ENCODE results near the gene SLC16A6.
"Not testable (repeated sequence)": the region's sequence is repeated elsewhere in the genome, so short reads cannot be mapped to it uniquely, and the experiment has no call there.

The SLC16A6 gene

GRCh38 chr17:68239632-68240366 is 51.1 kb downstream of the SLC16A6 start:
- TF ChIP-seq POLR2AphosphoS5 (IDR thresholded peaks at IDR 0.05; ENCODE audit: low read depth, low read length) = no peak
- TF ChIP-seq POU2F2 (IDR thresholded peaks at IDR 0.05; ENCODE audit: low read depth, low read length) = no peak
- TF ChIP-seq PAX5 (IDR thresholded peaks at IDR 0.05; ENCODE audit: insufficient read depth, low read length, severe bottlenecking) = no peak
- TF ChIP-seq TAF1 (IDR thresholded peaks at IDR 0.05; ENCODE audit: low read depth, low read length) = no peak
- DNase-seq (ENCODE audit: insufficient read length, low spot score) (no peak), FAIRE-seq (no peak)

DNA sequence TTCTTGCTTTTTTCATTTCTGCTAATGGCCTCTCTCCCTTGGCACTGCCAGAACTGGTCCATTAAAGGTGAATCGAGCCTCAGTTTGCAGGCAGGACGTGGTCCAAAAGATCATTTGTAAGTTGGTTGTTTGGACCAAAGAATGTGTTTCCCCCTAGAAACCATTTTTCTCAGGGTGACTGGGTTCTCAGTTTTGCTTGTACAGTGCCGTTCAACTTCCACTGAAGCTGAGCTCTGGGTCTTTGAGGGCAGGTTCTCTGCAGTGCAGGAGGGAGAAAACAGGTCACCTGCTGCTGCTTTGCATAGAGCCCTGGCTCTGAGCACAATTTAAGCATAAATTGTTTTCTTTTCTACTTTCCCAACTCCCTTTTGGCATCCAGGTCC is 52.1 kb downstream of the SLC16A6 start:
- DNase-seq (ENCODE audit: insufficient read length, low spot score) (no peak), FAIRE-seq (peak; percentile 43)
- TF ChIP-seq POLR2AphosphoS5 (IDR thresholded peaks at IDR 0.05; ENCODE audit: low read depth, low read length) = no peak
- TF ChIP-seq SPI1 (IDR thresholded peaks at IDR 0.05; ENCODE audit: low read depth, low read length) = no peak
- TF ChIP-seq POU2F2 (IDR thresholded peaks at IDR 0.05; ENCODE audit: low read depth, low read length) = no peak
- TF ChIP-seq PAX5 (IDR thresholded peaks at IDR 0.05; ENCODE audit: insufficient read depth, low read length, severe bottlenecking) = no peak
- no peak for TF ChIP-seq POLR2A (IDR thresholded peaks at IDR 0.05; ENCODE audit: low read depth, low read length)
- no peak for TF ChIP-seq TAF1 (IDR thresholded peaks at IDR 0.05; ENCODE audit: low read depth, low read length)

GRCh38 chr17:68238164-68238870 is 52.6 kb downstream of the SLC16A6 start:
- DNase-seq (ENCODE audit: insufficient read length, low spot score) (no peak), FAIRE-seq (no peak)
- TF ChIP-seq TAF1 (IDR thresholded peaks at IDR 0.05; ENCODE audit: low read depth, low read length) = no peak
- no peak for TF ChIP-seq SPI1 (IDR thresholded peaks at IDR 0.05; ENCODE audit: low read depth, low read length)
- no peak for TF ChIP-seq POU2F2 (IDR thresholded peaks at IDR 0.05; ENCODE audit: low read depth, low read length)
- TF ChIP-seq POLR2AphosphoS5 (IDR thresholded peaks at IDR 0.05; ENCODE audit: low read depth, low read length) = no peak
- TF ChIP-seq PAX5 (IDR thresholded peaks at IDR 0.05; ENCODE audit: insufficient read depth, low read length, severe bottlenecking) = no peak
- no peak for TF ChIP-seq POLR2A (IDR thresholded peaks at IDR 0.05; ENCODE audit: low read depth, low read length)

DNA sequence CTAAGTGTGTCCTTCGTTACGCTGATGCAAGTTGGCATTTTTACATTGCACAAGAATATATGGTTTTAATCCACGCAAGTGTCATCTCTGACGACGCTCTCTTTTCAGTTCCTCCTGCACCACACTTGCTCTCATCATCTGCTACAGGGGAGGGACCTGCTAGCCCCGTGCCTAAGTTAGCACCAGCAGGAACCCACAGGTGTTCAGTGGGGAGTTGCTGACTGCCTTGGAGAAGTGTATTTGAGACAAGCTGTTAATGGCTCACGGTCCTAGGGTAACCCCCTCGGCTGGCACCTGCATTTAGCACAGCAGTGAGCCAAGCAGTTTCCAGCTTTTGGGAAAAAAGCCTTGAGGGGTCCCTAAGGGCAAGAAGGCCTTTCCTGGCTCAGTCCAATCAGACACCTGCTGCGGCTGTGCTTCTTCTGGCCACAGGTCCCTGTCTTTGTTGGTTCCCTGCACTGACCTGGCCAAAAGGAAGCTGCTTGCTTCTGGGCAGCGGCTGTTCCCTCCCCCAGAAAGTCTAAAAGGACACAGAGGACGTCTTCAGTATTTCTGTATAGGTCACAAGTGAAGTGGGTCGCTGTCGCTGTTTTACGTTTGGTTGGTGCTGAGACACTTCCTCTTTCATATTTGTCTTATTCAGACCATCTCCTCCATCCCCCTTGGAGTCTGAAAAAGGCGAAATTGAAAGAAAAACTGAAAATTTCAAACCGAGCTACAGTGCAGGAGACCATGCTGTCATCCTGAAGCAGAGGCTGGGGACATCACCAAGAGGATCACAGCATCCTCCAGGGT is 53.4 kb downstream of the SLC16A6 start:
- peak; percentile 28 for DNase-seq (ENCODE audit: insufficient read length, low spot score)
- peak; percentile 94 for TF ChIP-seq SPI1 (IDR thresholded peaks at IDR 0.05; ENCODE audit: low read depth, low read length)
- TF ChIP-seq POLR2AphosphoS5 (IDR thresholded peaks at IDR 0.05; ENCODE audit: low read depth, low read length) = peak; percentile 64; the same call in 1 of the 2 replicates
- TF ChIP-seq POLR2A (IDR thresholded peaks at IDR 0.05; ENCODE audit: low read depth, low read length) = peak; percentile 67
- FAIRE-seq = peak; percentile 96

- not testable (repeated sequence) for FAIRE-seq; DNase-seq (ENCODE audit: insufficient read length, low spot score)
Observed at GRCh38 chr17:68235336-68235791, 55.6 kb downstream of the SLC16A6 start.

DNA sequence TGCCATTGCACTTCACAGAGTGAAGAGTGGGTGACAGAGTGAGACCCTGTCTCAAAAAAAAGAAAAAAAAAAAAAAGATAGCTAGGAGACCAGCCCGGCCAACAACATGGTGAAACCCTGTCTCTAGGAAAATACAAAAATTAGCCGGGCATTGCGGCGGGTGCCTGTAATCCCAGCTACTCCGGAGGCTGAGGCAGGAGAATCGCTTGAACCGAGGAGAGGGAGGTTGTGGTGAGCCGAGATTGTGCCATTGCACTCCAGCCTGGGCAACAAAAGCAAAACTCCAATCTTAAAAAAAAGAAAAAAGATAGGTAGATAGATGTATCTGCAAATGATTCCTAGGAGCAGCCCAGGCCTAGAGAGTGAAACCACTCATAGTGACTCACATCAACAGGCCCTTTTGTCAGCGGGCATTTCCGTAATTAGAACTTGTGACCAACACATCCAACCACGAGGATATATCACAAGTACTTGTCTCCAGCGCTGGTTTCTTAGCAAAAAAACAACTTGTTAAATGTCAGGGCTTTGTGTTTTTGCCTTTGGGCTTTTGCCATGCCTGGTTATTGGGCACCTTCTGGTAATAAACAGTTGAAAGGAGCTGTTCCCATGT is 56.1 kb downstream of the SLC16A6 start:
- not testable (repeated sequence) for FAIRE-seq; DNase-seq (ENCODE audit: insufficient read length, low spot score)

DNA sequence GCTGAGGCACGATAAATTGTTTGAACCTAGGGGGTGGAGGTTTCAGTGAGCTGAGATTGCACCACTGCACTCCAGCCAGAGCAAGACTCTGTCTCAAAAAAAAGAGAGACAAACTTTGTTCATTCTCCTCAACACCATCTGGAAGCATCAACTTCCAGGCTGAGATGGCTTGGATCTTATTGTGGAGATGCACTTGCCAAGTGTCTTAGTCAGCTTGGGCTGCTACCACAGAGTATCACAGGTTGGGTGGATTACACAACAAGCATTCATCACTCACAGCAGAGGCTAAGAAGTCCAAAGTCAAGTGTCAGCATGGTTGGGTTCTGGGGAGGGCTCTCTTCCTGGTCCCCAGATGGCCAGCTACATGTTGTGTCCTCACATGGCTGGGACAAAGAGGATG is 58.2 kb downstream of the SLC16A6 start:
- not testable (repeated sequence) for DNase-seq (ENCODE audit: insufficient read length, low spot score)
- peak; percentile 9 for FAIRE-seq

- FAIRE-seq (no peak), DNase-seq (ENCODE audit: insufficient read length, low spot score) (no peak)
- TF ChIP-seq SPI1 (IDR thresholded peaks at IDR 0.05; ENCODE audit: low read depth, low read length) (no peak), POLR2A (IDR thresholded peaks at IDR 0.05; ENCODE audit: low read depth, low read length) (no peak), PAX5 (IDR thresholded peaks at IDR 0.05; ENCODE audit: insufficient read depth, low read length, severe bottlenecking) (no peak), POU2F2 (IDR thresholded peaks at IDR 0.05; ENCODE audit: low read depth, low read length) (no peak), POLR2AphosphoS5 (IDR thresholded peaks at IDR 0.05; ENCODE audit: low read depth, low read length) (no peak), TAF1 (IDR thresholded peaks at IDR 0.05; ENCODE audit: low read depth, low read length) (no peak)
Observed at GRCh38 chr17:68231541-68231940, 59.4 kb downstream of the SLC16A6 start.

DNA sequence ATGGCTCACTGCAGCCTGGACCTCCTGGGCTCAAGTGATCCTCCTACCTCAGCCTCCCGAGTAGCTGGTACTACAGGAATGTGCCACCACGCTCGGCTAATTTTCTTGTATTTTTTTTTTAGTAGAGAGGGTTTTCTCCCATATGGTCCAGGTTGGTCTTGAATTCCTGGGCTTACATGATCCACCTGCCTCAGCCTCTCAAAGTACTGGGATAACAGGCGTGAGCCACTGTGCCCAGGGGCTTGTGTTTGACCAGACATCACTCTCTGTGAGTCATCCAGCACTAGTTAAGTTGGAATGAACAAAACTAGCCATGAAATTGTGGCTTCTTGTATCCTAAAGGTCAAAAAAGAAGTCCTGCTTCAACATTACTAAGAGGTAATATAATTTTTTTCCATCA is 59.8 kb downstream of the SLC16A6 start:
- FAIRE-seq; DNase-seq (ENCODE audit: insufficient read length, low spot score): not testable (repeated sequence)

DNA sequence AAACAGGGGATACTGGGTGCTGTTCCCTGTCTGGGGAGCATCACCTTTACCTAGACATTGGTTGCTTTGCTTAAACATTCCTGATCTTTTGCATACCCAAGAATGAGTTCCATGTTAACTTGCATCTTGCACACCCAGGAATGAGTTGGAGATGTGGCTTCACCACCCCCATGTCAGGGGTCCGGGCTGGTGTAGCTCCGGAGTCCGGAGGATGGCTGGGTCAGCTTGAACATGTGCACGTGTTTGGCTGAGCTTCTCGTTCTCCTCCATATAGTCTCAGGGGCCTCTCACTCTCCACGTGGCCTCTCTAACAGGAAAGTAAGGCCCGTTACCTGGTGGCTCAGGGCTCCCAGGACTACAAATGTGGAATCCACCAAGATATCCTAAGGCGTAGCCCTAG is 61.3 kb downstream of the SLC16A6 start:
- TF ChIP-seq POLR2A (IDR thresholded peaks at IDR 0.05; ENCODE audit: low read depth, low read length) = no peak
- no peak for TF ChIP-seq SPI1 (IDR thresholded peaks at IDR 0.05; ENCODE audit: low read depth, low read length)
- TF ChIP-seq POU2F2 (IDR thresholded peaks at IDR 0.05; ENCODE audit: low read depth, low read length) = no peak
- no peak for TF ChIP-seq TAF1 (IDR thresholded peaks at IDR 0.05; ENCODE audit: low read depth, low read length)
- no peak for TF ChIP-seq PAX5 (IDR thresholded peaks at IDR 0.05; ENCODE audit: insufficient read depth, low read length, severe bottlenecking)
- no peak for TF ChIP-seq POLR2AphosphoS5 (IDR thresholded peaks at IDR 0.05; ENCODE audit: low read depth, low read length)

More for the DNA sequence above, 61.3 kb downstream of the SLC16A6 start:
- no peak for DNase-seq (ENCODE audit: insufficient read length, low spot score)
- FAIRE-seq = no peak
